DMS53 treated with DMSO at 0.1 percent for 48 hours (cell line): Measurements from ENCODE around the gene ROBO1.

Experiments
- DNase-seq: peaks from one replicate; lab custom pipeline; 2025; ENCODE audit not compliant: unreplicated experiment; lab: John Stamatoyannopoulos, UW

Gene ROBO1

GRCh38 chr3:78823434-78823833, 944.4 kb downstream of the ROBO1 start:
- DNase-seq = no peak

- no peak for DNase-seq
Observed at GRCh38 chr3:78822726-78823125, 945.1 kb downstream of the ROBO1 start.

- no peak for DNase-seq
Observed at GRCh38 chr3:78820542-78820941, 947.3 kb downstream of the ROBO1 start.

GRCh38 chr3:78818161-78818985, 949.4 kb downstream of the ROBO1 start:
- no peak for DNase-seq

GRCh38 chr3:78814893-78815562, 952.8 kb downstream of the ROBO1 start:
- no peak for DNase-seq

- DNase-seq = no peak
Observed at GRCh38 chr3:78812166-78812565, 955.6 kb downstream of the ROBO1 start.

- no peak for DNase-seq
Observed at GRCh38 chr3:78809966-78810365, 957.8 kb downstream of the ROBO1 start.

GRCh38 chr3:78804251-78805037, 963.4 kb downstream of the ROBO1 start:
- no peak for DNase-seq

- DNase-seq = no peak
Observed at GRCh38 chr3:78802562-78802930, 965.3 kb downstream of the ROBO1 start.

GRCh38 chr3:78801926-78802561, 965.8 kb downstream of the ROBO1 start:
- no peak for DNase-seq

- no peak for DNase-seq
Observed at GRCh38 chr3:78799681-78800080, 968.1 kb downstream of the ROBO1 start.

- no peak for DNase-seq
Observed at GRCh38 chr3:78798266-78798832, 969.4 kb downstream of the ROBO1 start.

- DNase-seq = no peak
Observed at GRCh38 chr3:78794431-78794830, 973.4 kb downstream of the ROBO1 start.

GRCh38 chr3:78792733-78793132, 975.1 kb downstream of the ROBO1 start:
- DNase-seq = no peak

GRCh38 chr3:78792212-78792611, 975.6 kb downstream of the ROBO1 start:
- DNase-seq = no peak

- DNase-seq = no peak
Observed at GRCh38 chr3:78791753-78792152, 976.0 kb downstream of the ROBO1 start.

- DNase-seq = no peak
Observed at GRCh38 chr3:78788839-78789238, 979.0 kb downstream of the ROBO1 start.

GRCh38 chr3:78785004-78785403, 982.8 kb downstream of the ROBO1 start:
- DNase-seq = no peak

- no peak for DNase-seq
Observed at GRCh38 chr3:78781351-78781750, 986.4 kb downstream of the ROBO1 start.

- DNase-seq = no peak
Observed at GRCh38 chr3:78765671-78766485, 1001.9 kb downstream of the ROBO1 start.
